Heart right ventricle (tissue), 16 donors: Measurements from ENCODE around the gene ACTR3. TPM values are rescaled to one million over a fixed set of nuclear protein-coding genes. Genes with fewer than 3 reads are reported as not detected.

ENCODE experiments used
- ATAC-seq, 8 donors: fragments of 200-7000 bp; cut with Tn5 transposase; one replicate each; pipeline ENCODE4 v1.9.1; 2020; ENCODE audit warnings: mild to moderate bottlenecking in 8 of 8, moderate library complexity in 8 of 8, moderate number of reproducible peaks in 1 of 8
- DNase-seq, 2 donors: peaks; one replicate each; pipeline ENCODE4 v3.0.0-alpha.2; 2020
- H3K27ac ChIP-seq, 10 donors: fragments of 200-600 bp; sonication (generic) in 2 of 10; one replicate each; pipeline versions ENCODE4 v1.5.0 to v1.8.0; 2020 to 2022; ENCODE audit warnings: mild to moderate bottlenecking in 3 of 10
- H3K27me3 ChIP-seq, 7 donors: fragments of 200-600 bp; one replicate each; pipeline ENCODE4 v1.8.0; 2021 to 2022; ENCODE audit warnings: mild to moderate bottlenecking in 2 of 7
- H3K36me3 ChIP-seq, 9 donors: fragments of 200-600 bp; sonication (generic) in 1 of 9; one replicate each; pipeline versions ENCODE4 v1.5.0 to v1.8.0; 2020 to 2022; ENCODE audit warnings: mild to moderate bottlenecking in 2 of 9
- H3K4me1 ChIP-seq, 9 donors: fragments of 200-600 bp; sonication (generic) in 1 of 9; one replicate each; pipeline versions ENCODE4 v1.5.0 to v1.8.0; 2020 to 2022; ENCODE audit warnings: mild to moderate bottlenecking in 4 of 9
- H3K4me3 ChIP-seq, 10 donors: fragments of 200-600 bp; sonication (generic) in 2 of 10; one replicate each; pipeline versions ENCODE4 v1.5.0 to v1.8.0; 2020 to 2022; ENCODE audit warnings: mild to moderate bottlenecking in 7 of 10, moderate library complexity in 2 of 10
- H3K9me3 ChIP-seq, 11 donors: fragments of 200-600 bp in 10 of 11; sonication (generic) in 2 of 11; one replicate each; pipeline versions ENCODE4 v1.5.0 to v1.8.0; 2013 to 2022; ENCODE audit warnings: mild to moderate bottlenecking in 2 of 11, control low read depth in 1 of 11, moderate library complexity in 1 of 11
- CTCF ChIP-seq, 9 donors: fragments of 200-600 bp; sonication (generic) in 2 of 9; IDR thresholded peaks; one replicate each; pipeline versions ENCODE4 v1.5.0 to v1.8.0; 2021 to 2022; ENCODE audit warnings: antibody characterized with exemption in 9 of 9, mild to moderate bottlenecking in 5 of 9, moderate library complexity in 1 of 9
- WGBS, 2 donors: extraction: QIAGEN DNeasy Blood & Tissue Kit; methylation state at CpG; one replicate each; pipeline ENCODE4 v1.1.7; 2013; ENCODE audit warnings: inconsistent platforms in 1 of 2; 5-methylcytosine and 5-hydroxymethylcytosine counted together
- intact Hi-C, 10 donors: fragments of 100-400 bp; cut with DNase I; formaldehyde crosslinking; loops; one replicate each; pipeline versions ENCODE4 v1.11.1 to v1.14.2; 2022
- polyA plus RNA-seq, 2 donors: library from polyadenylated mRNA; stranded (reverse); fragments of 200-250 nt; gene quantifications; one replicate each; pipeline ENCODE4 v1.2.3, GENCODE V29; 2013
- total RNA-seq, 10 donors: library from RNA; stranded (reverse); fragmentation: NEBNext Ultra II Directional in 3 of 10; extraction: Animal tissue kit (Norgen Biotek cat#: 25700) in 3 of 10; gene quantifications; one replicate each; pipeline versions ENCODE4 v1.2.1 to v1.2.4, GENCODE V29; 2021 to 2023
- donor health status: Arrhythmogenic right ventricular cardiomyopathy.
- donor health status: ischemic (EF 13 %, LVEDD 7.1; RV severe dilation, severe dysfunction).
- donor health status: healthy with polysubstance abuse.
- donor health status: DM: no; HTN: yes; CAD: no.
- donor health status: DM: no; HTN: no; CAD: no.
- donor health status: ischemic (EF 25% LVEDD 6.9; RV normal size, moderate dysfunction).
- donor health status: ischemic (EF 25% LVEDD 5.7; RV mildly dilated, moderate dysfunction).
- donor health status: healthy.
- donor health status: DM: yes; HTN: yes; CAD: no.
- donor health status: Ischemic cardiomyopathy.
- donor health status: ischemic (EF 35%, LVEDD 5.7; RV mildly dilated, moderate dysfunction).
- donor health status: nonischemic (EF 11% LVEDD 7.7; RV severe dilation, severe dysfunction).
- donor health status: DM: yes; HTN: yes; CAD: no.
- donor health status: PGD.
- donor health status: ischemic (EF 29% LVEDD 5.4; RV normal size, mild dysfunction).
- donor health status: nonischemic (EF 23%, LVEDD 6.1; RV moderate dilation, normal function).

The ACTR3 gene
- total and polyA plus RNA-seq, 12 donors, result 12.7 to 167 (median 112) TPM

GRCh38 chr2:113894156-113894743 lies 4.4 kb downstream of the ACTR3 start:
- Histone ChIP-seq H3K36me3 (peaks cover 0 to 23% (median 0%) of the 10 kb centered on the region in 9 donors), H3K27ac (peak overlapping the region in 3 of 10 donors; percentile 3 to 27 (median 8)), H3K4me3 (peak overlapping the region in 1 of 10 donors; percentile 0), H3K27me3 (no peaks in the 10 kb centered on the region), H3K9me3 (no peaks in the 10 kb centered on the region), H3K4me1 (peaks cover 6 to 82% (median 79%) of the 10 kb centered on the region in 9 donors)
- intact Hi-C loops, result loop anchor here in 4 of 10 donors (5.0 to 10.0 kb wide), 3 partner anchors 33 to 137 kb away; partner anchors contain the start of gene SLC35F5 (in 2 of the 4)
- ATAC-seq, result no peak
- TF ChIP-seq CTCF (IDR thresholded peaks at IDR 0.05), result no peak
- DNase-seq, result no peak
- WGBS, 2 donors, result 66 to 79% methylated on average over 7 of the region's 7 CpGs

- no peak overlapping the region for H3K27ac ChIP-seq
- intact Hi-C loops, result loop anchor here in 1 of 10 donors (10.0 kb wide), 1 partner anchor 60 kb away; no protein-coding TSS in a partner anchor
These were observed 5.4 kb downstream of the ACTR3 start for GRCh38 chr2:113895301-113895700.

GRCh38 chr2:113895819-113896563 lies 6.1 kb downstream of the ACTR3 start:
- H3K27ac ChIP-seq, result peak overlapping the region in 2 of 10 donors; percentile 0 to 17

More at GRCh38 chr2:113895301-113895700, 5.4 kb downstream of the ACTR3 start:
- Histone ChIP-seq H3K4me1 (peaks cover 11 to 93% (median 89%) of the 10 kb centered on the region in 9 donors), H3K4me3 (peak overlapping the region in 1 of 10 donors; percentile 6), H3K9me3 (no peaks in the 10 kb centered on the region), H3K27me3 (no peaks in the 10 kb centered on the region), H3K36me3 (peaks cover 0 to 23% (median 0%) of the 10 kb centered on the region in 9 donors)
- no peak for TF ChIP-seq CTCF (IDR thresholded peaks at IDR 0.05)
- ATAC-seq, result no peak
- no peak for DNase-seq
- WGBS, 2 donors, result 73 to 81% methylated on average over 4 of the region's 4 CpGs

More at GRCh38 chr2:113895819-113896563, 6.1 kb downstream of the ACTR3 start:
- DNase-seq (no peak), ATAC-seq (no peak)
- intact Hi-C loops, result loop anchor here in 1 of 10 donors (10.0 kb wide), 1 partner anchor 59 kb away; no protein-coding TSS in a partner anchor
- no peak overlapping the region for H3K4me3 ChIP-seq
- H3K9me3 ChIP-seq, result no peaks in the 10 kb centered on the region
- H3K36me3 ChIP-seq, result peaks cover 0 to 23% (median 0%) of the 10 kb centered on the region in 9 donors
- no peak for TF ChIP-seq CTCF (IDR thresholded peaks at IDR 0.05)
- no peaks in the 10 kb centered on the region for H3K27me3 ChIP-seq
- 54 to 60% methylated on average over 1 of the region's 1 CpG for WGBS, 2 donors
- peaks cover 11 to 98% (median 93%) of the 10 kb centered on the region in 9 donors for H3K4me1 ChIP-seq
